VCaP (cell line): ENCODE data around the gene CCDC33.

Experiments used
- H3K27ac ChIP-seq: fragments of 450-650 bp; 2 replicates; pipeline ENCODE4 v1.5.1; 2017
- TF ChIP-seq, protein P1 (sequence below): fragments of 450-650 bp; conservative IDR thresholded peaks from 2 replicates; pipeline ENCODE4 v1.5.1; 2017; ENCODE audit warnings: mild to moderate bottlenecking, moderate library complexity

CCDC33 gene

DNA sequence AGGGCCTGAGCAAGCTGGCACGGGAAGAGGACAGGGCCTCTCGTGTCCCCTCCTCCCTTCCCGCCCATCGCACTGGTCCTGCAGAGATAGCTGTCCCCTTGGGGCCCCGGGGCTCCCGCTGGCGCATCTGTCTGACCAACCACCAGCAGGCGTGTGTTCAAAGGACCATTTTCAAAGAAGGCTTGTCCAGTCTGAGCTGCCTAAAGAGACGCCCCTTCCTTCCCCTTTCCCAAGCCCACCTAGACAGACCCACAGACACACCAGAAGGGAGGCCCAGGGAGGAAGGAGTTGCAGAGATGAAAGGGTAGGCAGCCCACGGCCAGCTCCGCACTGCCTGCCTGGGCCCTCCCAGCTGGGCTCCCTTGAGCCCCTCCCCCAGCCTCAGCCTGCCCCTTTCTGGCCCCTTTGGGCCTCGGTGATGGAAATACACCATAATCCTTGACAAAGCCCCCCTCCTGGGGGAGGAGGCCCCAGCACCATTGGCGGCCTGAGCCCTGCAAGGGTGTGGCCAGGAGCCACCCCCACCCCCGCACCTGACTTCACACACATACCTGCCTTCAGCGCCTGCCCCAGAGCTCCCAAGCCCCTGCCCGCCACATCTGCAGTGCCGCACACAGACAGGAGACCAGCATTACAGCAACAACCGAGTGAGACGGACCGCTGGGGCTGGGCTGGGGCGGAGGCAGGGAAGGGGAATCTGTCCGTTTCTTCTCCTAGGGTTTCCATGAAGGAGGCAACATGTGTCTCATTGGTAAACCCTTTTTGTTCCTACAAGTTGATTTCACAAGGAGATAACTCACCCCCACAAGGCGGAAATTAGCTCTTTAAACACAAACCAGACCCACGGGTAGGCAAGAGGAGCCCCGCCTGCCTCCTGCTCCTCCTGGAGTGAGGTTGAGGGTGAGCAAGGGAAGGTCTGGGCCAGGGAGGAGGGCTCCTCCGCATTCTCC lies 33.4 kb upstream of the CCDC33 start, which contains the start of gene STRA6:
Gene STRA6 (minus strand): TSS at position 336 of the 950 bp plus-strand sequence. CDS start 520 bp downstream, outside the sequence.
- TF ChIP-seq, protein P1, sequence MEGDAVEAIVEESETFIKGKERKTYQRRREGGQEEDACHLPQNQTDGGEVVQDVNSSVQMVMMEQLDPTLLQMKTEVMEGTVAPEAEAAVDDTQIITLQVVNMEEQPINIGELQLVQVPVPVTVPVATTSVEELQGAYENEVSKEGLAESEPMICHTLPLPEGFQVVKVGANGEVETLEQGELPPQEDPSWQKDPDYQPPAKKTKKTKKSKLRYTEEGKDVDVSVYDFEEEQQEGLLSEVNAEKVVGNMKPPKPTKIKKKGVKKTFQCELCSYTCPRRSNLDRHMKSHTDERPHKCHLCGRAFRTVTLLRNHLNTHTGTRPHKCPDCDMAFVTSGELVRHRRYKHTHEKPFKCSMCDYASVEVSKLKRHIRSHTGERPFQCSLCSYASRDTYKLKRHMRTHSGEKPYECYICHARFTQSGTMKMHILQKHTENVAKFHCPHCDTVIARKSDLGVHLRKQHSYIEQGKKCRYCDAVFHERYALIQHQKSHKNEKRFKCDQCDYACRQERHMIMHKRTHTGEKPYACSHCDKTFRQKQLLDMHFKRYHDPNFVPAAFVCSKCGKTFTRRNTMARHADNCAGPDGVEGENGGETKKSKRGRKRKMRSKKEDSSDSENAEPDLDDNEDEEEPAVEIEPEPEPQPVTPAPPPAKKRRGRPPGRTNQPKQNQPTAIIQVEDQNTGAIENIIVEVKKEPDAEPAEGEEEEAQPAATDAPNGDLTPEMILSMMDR = no peak
- H3K27ac ChIP-seq = no peak within 1 kb of the TSS

DNA sequence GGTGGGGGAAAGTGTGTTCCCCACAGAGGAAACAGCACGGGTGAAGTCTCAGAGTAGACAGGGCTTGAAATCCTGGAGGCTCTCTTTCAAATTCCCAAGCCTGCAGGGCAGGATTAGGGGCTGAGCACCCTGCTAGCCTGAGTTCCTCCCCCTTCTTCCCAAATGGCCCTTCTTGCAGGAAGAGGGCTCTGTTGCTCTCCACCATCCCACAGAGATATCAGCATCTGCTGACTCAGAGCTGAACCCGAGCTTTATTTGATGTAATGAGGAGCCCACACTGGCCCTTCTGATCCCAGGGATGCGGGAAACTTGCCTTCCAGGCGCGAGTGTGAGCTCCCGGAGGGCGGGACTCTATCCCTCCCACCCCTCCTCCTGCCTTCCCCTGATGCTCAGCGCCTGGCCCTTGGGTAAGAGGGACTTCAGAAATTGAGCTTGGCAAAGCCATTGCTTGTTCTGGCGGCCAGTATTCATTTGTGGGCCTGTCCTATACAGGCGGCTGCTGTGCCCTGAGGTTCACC lies 32.2 kb upstream of the CCDC33 start:
- TF ChIP-seq, protein P1 = no peak
- H3K27ac ChIP-seq = no peak overlapping the region

- TF ChIP-seq, protein P1 = no peak
Measured at GRCh38 chr15:74205582-74205947, 30.6 kb upstream of the CCDC33 start.

DNA sequence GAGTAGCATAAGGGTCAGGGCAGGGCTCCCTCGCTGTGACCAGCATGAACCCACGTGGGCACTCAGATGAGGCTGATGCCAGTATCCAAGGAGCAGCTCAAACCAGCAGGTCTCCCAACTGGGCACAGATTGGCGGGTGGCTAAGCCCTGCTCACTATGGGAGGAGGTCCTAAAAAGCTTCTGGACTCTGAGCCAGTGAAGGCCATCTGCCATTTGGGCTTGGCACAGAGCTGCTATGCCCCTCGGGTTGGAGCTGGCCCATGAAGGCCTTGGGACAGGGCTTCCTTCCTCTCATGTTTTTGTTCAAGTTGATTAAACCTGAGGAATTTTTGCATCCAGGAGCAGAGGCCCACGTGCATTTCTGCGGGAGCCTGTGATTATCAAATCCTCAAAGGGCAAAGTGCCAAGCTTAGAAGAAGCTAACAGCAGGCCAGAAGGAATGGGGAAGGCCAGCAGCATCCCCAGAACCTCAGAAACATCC lies 29.3 kb upstream of the CCDC33 start:
- no peak overlapping the region for H3K27ac ChIP-seq

More at GRCh38 chr15:74205582-74205947, 30.6 kb upstream of the CCDC33 start:
- H3K27ac ChIP-seq = no peak overlapping the region

GRCh38 chr15:74207652-74208440 lies 28.3 kb upstream of the CCDC33 start:
- TF ChIP-seq, protein P1 = no peak
- H3K27ac ChIP-seq = no peak overlapping the region

More for the DNA sequence above, 29.3 kb upstream of the CCDC33 start:
- TF ChIP-seq, protein P1 = no peak

- TF ChIP-seq, protein P1 = no peak
- no peak overlapping the region for H3K27ac ChIP-seq
Measured at GRCh38 chr15:74208496-74208895, 27.6 kb upstream of the CCDC33 start.
